Liver (tissue), 3 donors: Measurements from ENCODE around the gene IER2.

ENCODE experiments used
- ATF3 ChIP-seq: IDR thresholded peaks from 2 replicates; pipeline ENCODE4 v1.6.1; 2016; ENCODE audit warnings: antibody characterized with exemption
- CTCF ChIP-seq: fragments of 150-350 bp; IDR thresholded peaks from 2 replicates; pipeline ENCODE4 v1.5.1; 2017; ENCODE audit warnings: improper control_type of control experiment, low read depth, low read length; ENCODE audit not compliant: missing input control
- EGR1 ChIP-seq, 2 donors: IDR thresholded peaks; 2 replicates each; pipeline ENCODE4 v1.6.1; 2016 to 2018; ENCODE audit warnings: antibody characterized with exemption in 2 of 2, low read depth in 2 of 2
- GABPA ChIP-seq, 2 donors: IDR thresholded peaks in 1 of 2; conservative IDR thresholded peaks in 1 of 2; 2 replicates each; pipeline ENCODE4 v1.6.1; 2016; ENCODE audit warnings: antibody characterized with exemption in 2 of 2, mild to moderate bottlenecking in 1 of 2, moderate library complexity in 1 of 2
- JUND ChIP-seq, 2 donors: IDR thresholded peaks; 2 replicates each; pipeline ENCODE4 v1.6.1; 2016; ENCODE audit warnings: antibody characterized with exemption in 2 of 2
- MAX ChIP-seq: IDR thresholded peaks from 2 replicates; pipeline ENCODE4 v1.6.1; 2016; ENCODE audit warnings: antibody characterized with exemption
- RAD21 ChIP-seq, 2 donors: IDR thresholded peaks; 2 replicates each; pipeline ENCODE4 v1.6.1; 2016; ENCODE audit warnings: antibody characterized with exemption in 2 of 2, mild to moderate bottlenecking in 2 of 2
- TAF1 ChIP-seq: conservative IDR thresholded peaks from 2 replicates; pipeline ENCODE4 v1.6.1; 2016; ENCODE audit warnings: antibody characterized with exemption, mild to moderate bottlenecking
- YY1 ChIP-seq: IDR thresholded peaks from 2 replicates; pipeline ENCODE4 v1.6.1; 2016; ENCODE audit warnings: antibody characterized with exemption, mild to moderate bottlenecking
- donor health status: healthy.
- donor health status: healthy.

- TF ChIP-seq EGR1 (IDR thresholded peaks at IDR 0.05; ENCODE audit: low read depth in 2 of 2) (no peak), CTCF (no peak), JUND (IDR thresholded peaks at IDR 0.05) (no peak), YY1 (no peak), TAF1 (no peak), GABPA (IDR thresholded peaks at IDR 0.05 in 1 of 2, conservative IDR thresholded peaks at IDR 0.05 in 1 of 2) (no peak), MAX (no peak), ATF3 (no peak), RAD21 (IDR thresholded peaks at IDR 0.05) (no peak)
These were observed 3.2 kb upstream of the IER2 start for GRCh38 chr19:13146763-13147563.
